NCI-H2107 (cell line): ENCODE data around the gene MND1.
"Not testable (repeated sequence)": the region's sequence is repeated elsewhere in the genome, so short reads cannot be mapped to it uniquely, and the experiment has no call there.

Experiments used
- DNase-seq: peaks from one replicate; lab custom pipeline; 2025; lab: John Stamatoyannopoulos, UW

Gene MND1

GRCh38 chr4:153403726-153404125 lies 59.2 kb downstream of the MND1 start:
- no peak for DNase-seq

GRCh38 chr4:153407906-153408305 lies 63.4 kb downstream of the MND1 start:
- DNase-seq: no peak

DNA sequence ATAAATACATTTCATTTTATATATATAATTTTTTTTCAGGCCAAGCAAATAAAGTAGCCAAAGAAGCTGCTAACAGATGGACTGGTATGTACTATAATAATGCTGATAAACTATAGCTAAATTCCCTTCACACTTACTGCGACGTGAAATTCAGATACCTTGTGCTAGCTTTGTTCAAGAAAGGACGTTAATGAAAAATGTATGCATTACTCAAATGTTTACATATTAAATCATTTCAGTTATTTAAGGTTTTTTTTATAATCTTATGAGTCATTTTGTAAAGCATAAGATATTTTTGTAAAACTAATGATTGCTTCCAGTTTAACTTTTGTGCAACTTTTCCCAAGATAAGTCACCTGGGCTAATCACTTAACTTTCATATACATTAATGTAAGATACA lies 64.4 kb downstream of the MND1 start:
- DNase-seq: no peak

DNA sequence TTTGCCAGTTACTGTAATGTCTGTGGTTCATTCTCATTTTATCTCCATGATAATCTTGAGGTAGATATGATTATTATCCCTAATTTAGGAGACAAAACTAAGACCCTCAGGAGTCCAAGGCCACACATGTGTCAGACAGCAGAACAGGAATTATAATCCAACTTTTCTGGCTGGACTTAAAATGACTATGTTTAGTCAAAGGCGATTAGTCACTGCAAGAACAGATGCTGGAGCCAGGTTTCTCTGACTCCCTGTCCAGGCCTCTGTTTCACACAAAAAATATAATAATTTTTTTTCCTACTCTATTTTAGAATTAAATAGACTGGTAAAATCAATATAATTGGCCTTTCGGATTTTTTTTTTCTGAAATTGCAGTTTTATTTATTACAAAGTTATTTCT lies 64.9 kb downstream of the MND1 start:
- DNase-seq: no peak

- no peak for DNase-seq
Measured at GRCh38 chr4:153409924-153410501, 65.5 kb downstream of the MND1 start.

DNA sequence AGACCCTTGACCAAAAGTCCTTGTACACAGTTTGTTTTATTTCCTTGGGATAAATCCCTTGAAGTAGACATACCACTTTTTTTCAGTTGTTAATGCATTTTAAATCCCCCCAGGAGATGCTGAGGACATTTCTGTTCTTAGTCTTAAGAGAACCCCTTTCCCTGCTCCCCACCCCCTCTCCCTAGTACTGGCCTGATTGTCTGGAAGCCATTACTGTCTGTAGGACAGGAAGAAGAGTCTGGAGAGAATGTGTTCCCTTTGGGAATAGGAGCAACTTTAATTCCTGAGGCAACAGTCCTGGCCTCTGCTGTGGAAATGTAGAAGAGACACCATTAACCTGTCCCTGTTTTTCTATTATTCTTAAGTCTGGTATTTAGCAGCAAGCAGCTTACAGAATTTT lies 69.4 kb downstream of the MND1 start:
- no peak for DNase-seq

DNA sequence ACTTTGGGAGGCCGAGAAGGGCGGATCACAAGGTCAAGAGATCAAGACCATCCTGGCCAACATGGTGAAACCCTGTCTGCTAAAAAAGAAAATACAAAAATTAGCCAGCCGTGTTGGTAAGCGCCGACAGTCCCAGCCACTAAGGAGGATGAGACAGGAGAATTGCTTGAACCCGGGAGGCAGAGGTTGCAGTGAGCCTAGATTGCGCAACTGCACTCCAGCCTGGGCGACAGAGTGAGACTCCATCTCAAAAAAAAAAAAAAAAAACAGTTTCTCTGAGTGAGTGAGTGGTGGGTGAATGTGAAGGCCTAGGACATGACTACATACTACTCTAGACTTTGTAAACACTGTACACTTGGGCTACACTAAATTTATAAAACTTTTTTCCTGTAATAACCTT lies 72.0 kb downstream of the MND1 start:
- DNase-seq: not testable (repeated sequence)

DNA sequence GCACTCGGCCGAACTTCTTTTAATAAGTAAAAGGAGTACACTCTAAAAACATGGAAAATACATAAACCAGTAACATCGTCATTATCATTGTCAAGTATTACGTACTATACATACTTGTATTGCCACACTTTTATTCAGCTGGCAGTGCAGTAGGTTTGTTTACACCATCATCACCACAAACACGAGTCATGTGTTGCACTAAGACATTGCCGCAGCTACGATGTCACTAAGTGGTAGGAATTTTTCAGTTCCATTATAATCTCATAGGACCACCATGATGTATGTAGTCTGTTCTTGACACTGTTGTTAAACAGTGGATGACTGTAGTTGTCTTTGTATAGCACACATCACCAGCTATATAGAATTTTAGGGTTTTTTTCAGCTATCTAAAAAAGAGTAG lies 73.6 kb downstream of the MND1 start:
- DNase-seq: no peak

DNA sequence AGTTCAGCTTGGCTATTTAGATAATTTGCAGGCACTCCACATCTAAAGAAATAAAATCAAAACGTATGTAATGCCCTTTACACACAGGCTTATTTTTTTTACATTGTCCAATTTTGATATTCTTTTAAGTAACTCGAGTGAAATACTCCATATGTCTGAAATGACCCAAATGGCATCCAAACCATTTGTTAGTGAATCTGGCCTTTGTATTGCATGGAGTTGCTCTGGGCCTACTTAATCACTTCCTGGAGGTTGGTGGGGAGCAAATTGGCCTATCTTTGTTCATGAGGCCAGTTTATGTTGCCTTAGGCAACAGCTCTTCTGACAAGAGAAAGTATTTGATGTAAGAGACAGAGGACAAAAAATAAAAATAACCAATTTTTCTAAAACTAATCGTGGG lies 74.1 kb downstream of the MND1 start:
- no peak for DNase-seq

- no peak for DNase-seq
Measured at GRCh38 chr4:153419029-153419428, 74.5 kb downstream of the MND1 start.

GRCh38 chr4:153419673-153420278 lies 75.3 kb downstream of the MND1 start:
- no peak for DNase-seq

DNA sequence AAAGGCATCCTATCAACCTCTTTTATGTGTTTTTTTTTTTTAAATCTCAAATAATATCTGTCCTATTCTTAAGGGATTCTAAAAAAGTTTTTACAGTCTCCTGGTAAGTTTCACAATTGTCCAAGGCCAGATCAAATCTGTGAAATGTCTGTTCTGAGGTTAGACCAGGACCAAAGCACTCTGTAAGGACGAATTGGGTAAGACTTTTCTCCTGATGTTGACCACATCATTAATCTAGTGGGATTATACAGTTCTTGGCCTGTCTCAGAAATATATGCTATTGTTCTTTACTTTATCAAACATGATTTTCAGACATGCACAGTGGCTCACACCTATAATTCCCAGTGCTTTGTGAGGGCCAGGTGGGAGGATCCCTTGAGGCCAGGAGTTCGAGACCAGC lies 75.9 kb downstream of the MND1 start:
- DNase-seq: no peak

GRCh38 chr4:153421941-153422340 lies 77.5 kb downstream of the MND1 start:
- DNase-seq: no peak

GRCh38 chr4:153426207-153426885 lies 81.9 kb downstream of the MND1 start:
- DNase-seq: no peak

DNA sequence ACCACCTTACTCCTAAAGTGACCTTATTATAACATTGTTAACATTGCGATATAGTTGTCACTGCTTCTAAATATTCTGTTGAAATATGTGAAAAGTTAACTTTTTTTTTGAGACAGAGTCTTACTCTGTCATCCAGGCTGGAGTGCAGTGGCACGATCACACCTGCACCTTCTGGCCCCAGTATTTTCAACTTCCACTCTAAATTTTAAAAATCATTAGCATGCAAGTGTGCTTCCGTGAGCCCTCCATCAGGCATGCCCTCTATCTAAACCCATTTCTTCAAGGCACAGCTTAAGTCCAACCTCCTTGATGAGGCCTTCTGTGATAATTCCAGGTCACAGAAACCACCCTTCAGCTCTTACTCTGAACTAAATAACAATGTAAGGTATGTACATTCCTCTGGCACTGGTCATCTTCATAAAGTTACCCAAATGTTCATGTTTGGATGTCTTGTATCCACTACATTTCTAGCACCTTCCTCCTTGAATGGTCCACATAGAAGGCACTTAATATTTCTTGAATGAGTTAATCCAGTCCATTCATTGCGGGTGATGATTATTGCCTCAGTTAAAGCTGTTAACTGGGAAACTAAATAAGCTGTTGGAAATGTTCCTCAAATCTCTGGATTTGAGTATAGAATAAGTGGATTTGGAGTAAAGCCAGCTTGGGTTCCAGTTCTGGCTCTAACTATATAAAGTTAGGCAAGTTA lies 83.0 kb downstream of the MND1 start:
- DNase-seq: no peak

DNA sequence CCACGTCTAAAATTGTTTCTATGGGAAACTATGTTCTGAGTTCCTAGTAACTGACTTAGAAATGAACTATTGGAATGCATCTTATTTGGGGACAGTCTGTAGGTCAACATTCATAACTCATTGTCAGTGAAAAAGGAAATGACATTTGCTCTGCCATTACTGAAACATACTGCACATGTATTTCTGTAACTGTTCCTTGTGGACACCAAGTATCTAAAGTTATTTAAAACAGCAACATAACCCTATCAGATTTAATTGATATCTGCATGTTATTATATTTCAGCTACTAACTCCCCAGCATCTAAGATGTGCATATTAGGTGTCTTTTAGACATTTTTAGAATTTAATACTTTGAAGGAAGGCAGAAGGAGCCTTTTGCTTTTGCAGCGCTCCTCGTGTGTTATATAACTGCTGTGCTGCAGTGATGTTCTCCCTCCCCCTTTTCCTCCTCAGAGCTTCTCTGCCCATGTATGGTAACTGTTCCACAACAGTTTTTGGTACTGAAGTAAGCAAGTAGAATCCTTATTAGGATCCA lies 84.5 kb downstream of the MND1 start:
- DNase-seq: no peak

DNA sequence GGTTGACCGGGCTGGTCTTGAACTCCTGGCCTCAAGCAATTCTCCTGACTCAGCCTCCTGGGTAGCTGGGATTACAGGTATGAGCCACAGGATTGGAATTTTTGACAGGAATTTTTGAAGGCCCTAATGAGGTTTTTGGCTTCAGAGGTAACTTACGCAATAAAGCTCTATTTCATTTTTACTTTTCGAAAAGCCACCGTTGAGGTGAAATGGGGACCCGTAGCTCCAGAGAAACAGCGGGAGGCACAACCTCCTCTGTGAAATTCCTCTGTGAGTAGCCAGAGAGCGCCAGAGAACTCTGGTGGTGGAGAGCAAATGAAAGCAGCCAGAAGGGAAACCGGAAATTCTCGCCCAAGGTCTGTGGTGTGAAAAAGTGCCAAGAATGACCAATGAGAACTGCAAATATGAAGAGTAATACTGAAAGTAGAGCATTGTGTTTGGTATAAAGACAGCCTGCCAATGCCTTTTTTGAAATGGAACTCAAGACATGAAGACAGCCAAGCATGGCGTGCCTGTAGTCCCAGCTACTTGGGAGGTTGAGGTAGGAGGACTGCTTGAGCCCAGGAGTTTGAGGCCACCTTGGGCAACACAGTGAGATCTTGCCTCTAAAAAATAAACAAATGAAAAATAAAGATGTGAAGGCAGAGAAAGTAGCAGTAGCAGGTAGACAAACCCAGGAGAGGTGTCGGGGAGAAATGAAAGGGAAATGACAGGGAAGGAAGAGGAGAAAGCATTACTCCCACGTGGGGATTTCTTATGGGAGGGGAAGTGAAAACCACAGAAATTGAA lies 88.7 kb downstream of the MND1 start:
- DNase-seq: peak; percentile 4

- DNase-seq: no peak
Measured at GRCh38 chr4:153433754-153434105, 89.2 kb downstream of the MND1 start.

DNA sequence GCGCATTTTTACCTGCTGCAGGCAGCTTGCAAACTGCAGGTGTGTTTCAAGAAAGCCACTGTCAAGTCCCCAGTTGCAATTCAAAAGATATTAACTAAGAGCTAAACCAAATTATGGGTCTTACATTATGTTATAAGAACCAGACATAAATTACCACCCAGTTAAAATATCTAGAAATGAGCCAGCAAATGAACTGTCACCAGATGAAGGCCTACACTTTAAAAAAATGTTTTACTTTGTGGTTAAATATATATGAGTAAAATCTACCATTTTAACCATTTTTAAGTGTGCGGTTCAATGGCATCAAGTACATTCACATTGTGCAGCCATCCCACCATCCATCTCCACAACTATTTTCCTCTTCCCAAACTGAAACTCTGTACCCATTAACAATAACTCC lies 89.7 kb downstream of the MND1 start:
- DNase-seq: no peak

- no peak for DNase-seq
Measured at GRCh38 chr4:153438916-153439756, 94.6 kb downstream of the MND1 start.

- no peak for DNase-seq
Measured at GRCh38 chr4:153439831-153440230, 95.3 kb downstream of the MND1 start.
